Stimulated activated CD8-positive, alpha-beta memory T cell treated with anti-CD3 and anti-CD28 coated beads, Interleukin-12 subunit alpha, Interleukin-12 subunit beta, amount 100 ng/mL, for 1 hour (primary cell): ENCODE measurements around the gene ALDH7A1.
"Not testable (repeated sequence)": the region's sequence is repeated elsewhere in the genome, so short reads cannot be mapped to it uniquely, and the experiment has no call there.

Experiments
- DNase-seq: peaks from one replicate; pipeline ENCODE4 v3.0.0-alpha.2; 2020; ENCODE audit warnings: low read depth

ALDH7A1 gene

DNA sequence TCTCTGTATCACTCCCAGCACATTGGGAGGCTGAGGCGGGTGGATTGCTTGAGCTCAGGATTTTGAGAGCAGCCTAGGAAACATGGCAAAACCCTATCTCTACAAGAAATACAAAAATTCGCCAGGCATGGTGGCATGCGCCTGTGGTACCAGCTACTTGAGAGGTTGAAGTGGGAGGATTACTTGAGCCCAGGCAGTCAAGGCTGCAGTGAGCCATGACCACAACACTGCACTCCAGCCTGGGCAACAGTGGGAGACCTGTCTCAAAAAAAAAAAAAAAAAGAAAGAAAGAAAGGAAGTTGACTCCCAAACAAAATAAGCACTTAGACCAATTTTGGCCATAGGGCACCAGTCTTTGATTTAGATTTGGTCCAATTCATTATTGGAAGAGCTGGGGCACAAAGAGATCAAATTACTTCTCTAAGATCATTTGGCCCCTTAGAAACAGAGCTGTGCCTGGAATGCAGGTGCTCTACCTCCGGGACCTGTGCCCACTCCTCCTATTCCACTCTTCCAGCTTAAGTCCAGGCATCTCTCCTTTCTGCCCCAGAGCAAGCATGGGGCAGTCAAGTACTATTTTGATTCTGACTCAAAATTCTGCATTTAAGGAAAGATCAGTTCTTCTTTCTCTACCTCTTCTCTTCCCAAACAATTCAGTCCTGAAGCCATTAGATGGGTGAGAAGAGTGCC lies 59.0 kb downstream of the ALDH7A1 start:
- no peak for DNase-seq

DNA sequence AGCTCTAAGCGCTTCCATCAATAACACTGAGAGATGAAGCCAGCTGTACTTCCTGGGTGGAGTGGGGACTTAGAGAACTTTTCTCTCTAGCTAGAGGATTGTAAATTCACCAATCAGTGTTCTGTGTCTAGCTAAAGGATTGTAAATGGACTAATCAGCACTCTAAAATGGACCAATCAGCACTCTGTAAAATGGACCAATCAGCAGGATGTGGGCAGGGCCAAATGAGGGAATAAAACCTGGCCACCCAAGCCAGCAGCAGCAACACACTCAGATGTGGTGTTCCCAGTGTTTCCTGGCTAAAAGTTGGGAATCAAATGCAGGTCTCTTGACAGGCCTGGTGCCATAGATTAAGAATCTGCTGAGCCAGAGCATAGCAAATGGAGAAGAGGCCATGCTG lies 60.5 kb downstream of the ALDH7A1 start:
- DNase-seq, result no peak

DNA sequence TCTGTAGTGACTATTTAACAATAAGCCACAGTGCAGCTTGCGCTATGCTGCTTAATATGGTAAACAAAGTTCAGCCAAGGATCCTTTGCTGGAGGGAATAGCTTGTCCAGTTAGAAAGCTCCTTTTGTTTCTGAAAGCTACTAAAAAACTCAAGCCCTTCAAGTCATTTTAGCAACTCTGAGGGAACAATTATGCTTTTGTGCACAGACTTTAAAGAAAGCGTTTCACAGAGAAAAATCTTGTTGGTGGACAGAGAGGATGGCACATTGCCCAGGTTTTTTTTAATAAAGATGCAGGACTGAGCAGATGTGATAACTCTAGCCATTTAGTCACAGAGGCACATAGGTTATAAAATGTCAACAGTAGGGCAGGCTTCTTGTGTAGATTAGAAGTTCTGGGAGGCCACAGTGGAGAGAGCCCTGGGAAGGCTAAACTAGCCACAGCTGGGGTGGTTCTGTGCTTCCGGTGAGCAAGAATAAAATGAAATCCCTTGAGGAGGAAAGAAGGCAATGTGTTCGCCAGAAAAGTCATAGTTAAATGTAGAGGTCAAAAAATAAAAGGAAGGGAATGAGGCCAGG lies 63.4 kb downstream of the ALDH7A1 start:
- no peak for DNase-seq

DNA sequence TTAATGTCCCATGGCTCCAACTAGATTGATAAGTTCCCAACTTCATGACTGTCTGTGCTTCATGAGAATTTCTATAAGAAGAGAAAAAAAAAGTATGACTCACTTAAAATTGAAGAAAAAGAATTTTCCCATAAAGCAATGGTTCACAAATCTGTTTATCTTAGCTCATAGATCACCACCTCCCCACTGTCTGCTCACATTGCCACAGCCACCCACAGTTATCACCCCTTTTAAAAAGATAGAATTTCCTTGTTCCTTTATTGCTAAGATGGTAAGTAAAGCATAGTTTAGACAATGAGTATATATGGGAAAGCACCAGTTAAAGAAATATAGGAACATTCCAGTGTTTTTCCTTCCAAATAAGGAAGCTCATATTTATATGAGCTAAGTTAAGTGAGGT lies 67.1 kb downstream of the ALDH7A1 start:
- DNase-seq, result no peak

DNA sequence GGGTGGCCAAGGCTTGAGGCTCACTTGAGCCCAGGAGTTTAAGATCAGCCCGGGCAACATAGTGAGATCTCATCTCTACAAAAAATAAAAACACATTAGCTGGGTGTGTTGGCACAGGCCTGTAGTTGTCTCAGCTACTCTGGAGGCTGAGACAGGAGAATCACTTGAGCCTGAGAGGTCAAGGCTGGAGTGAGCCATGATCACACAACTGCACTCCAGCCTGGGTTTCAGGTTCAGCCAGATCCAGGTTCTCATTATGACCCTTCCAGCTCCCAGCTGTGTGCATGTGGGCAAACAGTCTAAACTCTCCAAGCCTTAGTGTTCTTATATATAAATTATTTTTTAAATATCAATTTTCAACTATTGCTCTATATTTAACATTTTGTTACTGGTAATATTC lies 67.9 kb downstream of the ALDH7A1 start:
- no peak for DNase-seq

DNA sequence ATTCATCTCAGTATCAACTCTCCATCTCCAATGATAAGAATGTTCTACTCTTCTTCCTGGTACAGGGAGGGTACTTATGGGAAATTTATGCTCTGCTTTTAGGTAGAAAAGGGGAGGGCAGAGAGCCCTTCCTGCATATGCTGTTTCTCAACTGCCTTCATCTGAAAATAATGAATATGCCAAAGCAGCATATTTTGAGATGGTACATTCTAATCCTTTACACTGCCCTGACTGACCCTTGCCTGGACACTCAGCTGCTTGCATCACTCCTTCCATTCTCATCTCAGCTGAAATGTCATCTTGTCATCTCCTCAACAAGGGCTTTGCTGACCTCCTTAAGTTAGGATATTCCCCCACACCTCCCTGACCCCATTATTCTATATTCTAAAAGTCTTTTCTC lies 68.5 kb downstream of the ALDH7A1 start:
- DNase-seq, result no peak

DNA sequence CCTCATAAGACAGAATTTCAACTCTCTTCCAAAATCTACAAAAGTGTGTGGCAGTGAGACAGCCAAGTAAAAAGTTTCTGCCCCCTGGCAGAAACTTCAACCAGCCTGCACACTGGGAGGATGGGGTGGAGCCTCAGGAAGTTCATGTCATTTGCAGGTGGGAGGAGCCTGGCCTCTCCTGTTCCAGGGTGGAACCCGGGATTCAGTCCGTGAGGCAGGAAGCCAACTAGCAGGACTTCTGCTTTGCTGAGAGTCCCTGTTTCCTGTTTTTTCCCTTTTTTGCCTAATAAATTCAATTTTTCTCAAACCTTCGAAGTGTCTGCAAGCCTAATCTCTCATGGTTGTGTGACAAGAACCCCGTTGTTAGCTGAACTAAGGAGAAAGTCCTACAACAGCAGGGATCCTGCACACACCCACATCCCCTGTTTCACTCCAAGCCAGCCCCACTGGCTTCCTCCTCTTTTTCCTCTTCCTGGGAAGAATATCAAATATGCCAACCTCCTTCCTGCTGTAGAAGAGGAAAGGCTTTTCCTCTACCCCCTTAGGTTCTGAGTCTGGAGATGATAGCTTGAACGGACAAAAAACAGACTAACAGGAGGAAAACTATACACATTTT lies 69.3 kb downstream of the ALDH7A1 start:
- DNase-seq, result no peak

DNA sequence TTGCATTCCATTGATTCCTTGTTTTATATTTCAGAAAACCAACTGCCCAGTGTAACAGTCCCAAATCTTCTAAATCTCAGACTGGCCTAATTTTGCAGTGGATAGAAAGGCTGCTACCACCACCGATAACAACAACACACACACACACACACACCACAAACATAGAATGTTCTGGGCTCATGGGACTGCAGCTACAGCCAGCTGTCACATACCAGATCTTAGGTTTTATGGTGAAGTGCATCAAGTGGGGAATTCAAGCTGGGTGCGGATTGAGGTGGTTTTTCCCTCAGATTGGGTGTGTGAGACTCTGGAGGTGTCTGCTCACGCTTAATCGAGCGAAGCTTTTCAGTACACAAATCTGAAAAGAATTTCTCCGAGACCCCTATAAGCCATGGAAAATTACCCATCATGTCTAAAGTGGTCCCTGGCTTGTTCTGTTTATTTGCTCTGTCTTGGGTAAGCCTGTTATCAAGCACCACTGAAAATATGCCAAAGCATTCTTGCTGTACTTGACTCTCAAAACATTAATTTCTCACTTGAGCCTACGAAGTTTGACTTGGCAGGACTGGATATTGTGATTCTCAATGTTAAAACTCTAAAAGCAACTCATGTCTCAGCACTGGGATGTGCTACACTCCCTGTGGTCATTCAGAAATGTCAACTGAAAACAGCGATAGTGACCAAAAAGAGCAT lies 71.1 kb downstream of the ALDH7A1 start:
- DNase-seq, result no peak

DNA sequence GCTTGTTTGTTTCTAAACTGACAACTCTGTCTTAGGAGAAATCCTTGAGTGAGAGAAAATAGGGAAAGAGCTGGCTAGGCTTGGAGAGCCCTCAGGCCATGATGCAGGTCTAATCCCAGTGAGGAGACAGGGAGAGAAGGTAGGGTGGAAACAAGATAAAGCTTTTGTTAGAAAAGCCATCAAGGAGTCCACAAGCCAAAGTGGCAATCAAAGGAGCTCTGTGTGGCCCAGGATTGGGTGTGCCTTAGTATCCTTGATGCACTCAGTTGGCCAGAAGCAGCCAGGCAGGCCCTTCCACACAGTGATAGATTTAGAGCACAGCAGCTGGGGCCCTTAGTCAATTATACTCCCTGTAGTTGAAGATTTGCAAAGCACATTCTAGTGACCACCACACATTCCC lies 73.9 kb downstream of the ALDH7A1 start:
- DNase-seq, result no peak

DNA sequence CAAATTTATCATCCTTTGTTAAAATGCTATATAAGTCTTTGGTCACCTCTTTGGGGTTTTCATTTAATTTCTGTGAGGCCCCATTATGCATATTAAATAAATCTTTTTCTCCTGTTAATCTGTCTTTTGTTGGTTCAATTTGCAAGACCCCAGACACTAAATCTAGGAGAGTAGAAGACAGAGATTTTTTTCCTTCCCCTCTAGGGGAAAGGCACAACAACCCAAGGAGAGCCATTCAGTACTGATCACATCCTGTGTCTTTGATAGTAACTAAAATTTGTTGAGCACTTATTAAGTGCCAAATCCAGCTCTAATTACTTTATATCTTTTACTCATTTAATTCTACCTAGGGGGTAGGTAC lies 74.4 kb downstream of the ALDH7A1 start:
- DNase-seq, result no peak

DNA sequence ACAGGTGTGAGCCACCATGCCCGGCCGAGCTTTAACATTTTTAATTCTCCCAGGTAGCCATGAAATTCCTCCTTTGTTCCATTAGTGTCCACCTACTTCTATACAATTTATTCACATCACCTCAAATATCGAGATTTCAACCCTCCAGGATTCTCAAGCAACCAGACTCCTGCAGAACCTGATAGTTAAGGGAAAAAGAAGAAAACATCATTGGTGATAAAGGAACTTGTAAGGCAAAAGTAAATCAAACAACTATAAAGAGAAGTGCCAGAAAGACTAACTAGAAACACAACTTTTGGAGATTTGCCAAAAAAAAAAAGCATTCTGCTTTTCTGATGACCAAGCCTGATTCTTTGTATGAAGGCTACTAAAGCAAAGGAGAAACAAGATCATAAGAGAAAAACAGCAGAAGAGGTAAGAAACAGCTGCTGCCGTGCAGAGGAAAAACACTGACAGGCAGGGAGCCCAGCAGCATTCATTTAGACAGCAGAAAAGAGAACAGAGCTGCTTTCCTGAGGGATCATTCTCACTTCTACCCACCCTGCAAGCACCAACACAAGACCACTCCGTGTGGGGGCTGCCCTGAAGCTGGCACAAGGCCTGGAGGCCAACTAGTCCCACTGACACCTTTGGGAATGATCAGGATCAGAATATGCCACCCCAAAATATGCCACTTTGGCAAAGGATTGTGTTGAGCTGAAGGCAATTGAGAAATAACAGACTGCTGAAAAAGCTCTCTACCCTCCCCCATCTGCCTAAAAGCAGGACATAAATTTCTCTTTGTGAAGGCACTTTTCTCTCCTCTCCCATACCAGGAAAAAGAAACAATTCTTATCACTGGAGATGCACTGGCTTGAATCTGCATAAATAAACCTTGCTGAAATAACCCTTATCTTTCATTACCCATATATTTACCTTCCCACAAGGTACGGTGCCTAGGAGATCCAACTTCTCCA lies 75.1 kb downstream of the ALDH7A1 start:
- no peak for DNase-seq

DNA sequence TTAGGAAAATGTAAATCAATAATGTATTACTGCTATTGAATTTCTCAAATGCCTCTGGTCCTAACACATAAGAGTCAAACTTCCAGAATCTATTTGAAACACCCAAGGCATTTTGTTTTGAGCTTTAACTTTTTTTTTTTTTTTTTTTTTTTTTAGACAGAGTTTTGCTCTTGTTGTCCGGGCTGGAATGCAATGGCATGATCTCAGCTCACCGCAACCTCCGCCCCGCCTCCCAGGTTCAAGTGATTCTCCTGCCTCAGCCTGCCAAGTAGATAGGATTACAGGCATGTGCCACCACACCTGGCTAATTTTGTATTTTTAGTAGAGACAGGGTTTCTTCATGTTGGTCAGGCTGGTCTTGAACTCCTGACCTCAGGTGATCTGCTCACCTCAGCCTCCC lies 75.8 kb downstream of the ALDH7A1 start:
- not testable (repeated sequence) for DNase-seq

DNA sequence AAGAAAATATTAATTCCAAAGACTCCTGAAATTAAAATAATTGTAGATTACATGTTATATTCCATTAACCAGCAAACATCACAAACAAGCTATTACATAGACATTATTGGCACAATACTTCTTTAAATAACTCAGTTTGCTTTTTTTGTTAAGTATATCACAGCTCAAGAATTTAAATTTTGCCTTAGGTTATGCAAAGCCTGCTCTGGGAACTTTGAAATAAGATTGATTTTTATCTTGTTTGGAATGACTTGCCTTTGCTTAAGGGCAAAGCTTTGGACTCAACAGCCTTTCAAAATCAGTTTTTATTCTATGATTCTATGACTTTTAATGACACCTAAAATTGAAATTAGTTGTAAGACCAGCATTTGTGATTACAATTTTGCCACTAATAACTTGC lies 78.2 kb downstream of the ALDH7A1 start:
- no peak for DNase-seq

DNA sequence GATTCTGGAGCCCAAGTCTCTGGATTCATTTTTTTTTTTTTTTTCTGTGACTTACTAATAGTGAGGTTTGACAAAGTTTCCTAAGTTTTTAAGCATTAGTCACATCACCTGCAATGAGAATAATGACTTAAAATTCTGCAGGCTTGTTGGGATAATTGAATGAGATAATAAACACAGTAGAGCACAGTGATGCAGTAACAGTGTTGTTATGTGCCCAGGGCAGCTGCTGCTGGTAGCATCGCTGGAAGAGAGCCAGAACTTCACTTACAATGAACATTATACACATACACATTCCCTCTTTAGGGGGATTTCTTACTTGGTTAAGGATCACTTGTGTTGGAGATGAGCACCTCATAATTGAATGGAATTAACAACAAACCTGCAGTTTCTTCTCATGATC lies 78.9 kb downstream of the ALDH7A1 start:
- DNase-seq, result no peak

DNA sequence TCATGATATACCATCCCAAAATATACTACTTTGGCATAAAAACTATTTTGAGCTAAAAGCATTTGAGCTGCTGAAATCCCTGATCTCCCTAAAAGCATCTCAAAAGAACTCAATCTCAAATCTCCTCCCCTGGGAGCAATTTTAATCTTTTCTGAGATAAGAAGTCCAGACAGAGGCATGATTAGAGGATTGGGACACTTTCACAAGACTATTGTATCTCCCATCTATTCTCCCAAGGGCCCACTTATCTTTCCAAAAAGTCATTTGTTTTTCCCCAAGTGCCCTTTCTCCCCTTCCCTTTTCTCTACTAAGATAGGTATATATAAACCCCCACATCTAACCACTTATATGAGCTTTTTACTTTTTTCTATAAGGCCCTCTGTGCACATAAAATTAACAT lies 79.7 kb downstream of the ALDH7A1 start:
- DNase-seq, result no peak

DNA sequence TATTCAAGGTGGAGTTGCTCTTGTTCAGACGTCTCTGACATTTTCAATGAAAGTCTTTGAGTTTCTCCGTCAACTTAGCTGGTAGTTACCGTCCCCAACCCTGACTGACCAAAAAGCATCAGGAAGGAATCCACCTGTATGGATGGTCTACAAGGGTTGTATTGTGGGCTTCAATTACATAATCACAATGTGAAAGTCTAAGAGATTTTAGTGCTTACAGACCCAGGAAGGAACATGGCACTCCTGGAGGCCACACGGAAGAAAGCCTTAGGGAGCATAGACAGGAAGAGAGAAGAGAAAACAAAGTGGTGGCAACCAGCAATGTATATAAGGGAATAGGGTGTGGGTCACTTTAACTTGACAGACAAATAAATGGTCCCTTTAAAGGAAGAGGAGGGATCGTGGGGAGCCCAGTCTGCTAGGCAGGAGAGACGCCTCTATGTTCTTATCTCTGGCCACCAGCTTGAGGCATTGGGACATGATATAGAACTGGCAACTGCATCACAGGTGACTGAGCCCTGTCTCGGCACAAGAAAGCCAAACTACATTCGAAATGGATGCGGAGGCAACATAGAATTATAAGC lies 80.4 kb downstream of the ALDH7A1 start:
- DNase-seq, result no peak

DNA sequence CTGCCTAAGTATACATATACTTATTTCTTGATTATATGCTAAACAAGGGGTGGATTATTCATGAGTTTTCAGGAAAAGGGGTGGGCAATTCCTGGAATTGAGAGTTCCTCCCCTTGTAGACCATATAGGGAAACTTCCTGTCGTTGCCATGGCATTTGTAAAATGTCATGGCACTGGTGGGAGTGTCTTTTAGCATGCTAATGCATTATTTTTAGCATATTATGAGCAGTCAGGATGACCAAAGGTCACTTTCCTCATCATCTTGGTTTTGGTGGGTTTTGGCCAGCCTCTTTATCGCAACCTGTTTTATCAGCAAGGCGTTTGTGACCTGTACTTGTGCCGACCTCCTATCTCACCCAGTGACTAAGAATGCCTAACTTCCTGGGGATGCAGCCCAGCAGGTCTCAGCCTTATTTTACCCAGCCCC lies 80.9 kb downstream of the ALDH7A1 start:
- DNase-seq, result no peak

DNA sequence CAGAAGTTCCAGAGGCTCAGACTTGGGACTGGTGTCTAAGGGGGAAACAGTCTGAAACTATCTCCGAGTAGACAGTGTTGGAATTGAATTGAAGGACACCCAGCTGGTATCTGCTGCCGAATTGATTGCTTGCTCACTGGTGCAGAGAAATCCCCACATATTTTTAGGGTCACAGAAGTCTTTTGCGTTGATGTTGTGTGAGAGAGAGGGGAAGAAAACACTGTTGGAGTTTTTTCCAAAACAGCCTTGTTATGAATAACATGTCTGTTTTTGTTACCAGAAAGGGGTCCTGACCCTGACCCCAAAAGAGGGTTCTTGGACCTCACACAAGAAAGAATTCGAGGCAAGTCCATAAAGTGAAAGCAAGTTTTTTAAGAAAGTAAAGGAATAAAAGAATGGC lies 81.3 kb downstream of the ALDH7A1 start:
- no peak for DNase-seq

DNA sequence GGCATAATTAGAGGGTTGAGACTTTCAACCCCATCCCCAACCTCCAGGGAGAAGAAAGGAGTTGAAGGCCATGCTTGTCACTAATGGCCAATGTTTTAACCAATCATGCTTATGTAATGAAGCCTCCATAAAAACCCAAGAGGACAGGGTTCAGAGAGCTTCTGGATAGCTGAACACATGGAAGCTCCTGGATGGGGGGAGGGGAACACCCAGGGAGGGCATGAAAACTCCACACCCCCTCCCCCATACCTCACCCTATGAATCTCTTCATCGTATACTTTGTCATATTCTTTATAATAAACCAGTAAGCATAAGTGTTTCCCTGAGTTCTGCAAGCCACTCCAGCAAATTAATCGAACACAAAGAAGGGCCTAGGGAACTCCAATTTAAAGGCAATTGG lies 81.7 kb downstream of the ALDH7A1 start:
- no peak for DNase-seq

DNA sequence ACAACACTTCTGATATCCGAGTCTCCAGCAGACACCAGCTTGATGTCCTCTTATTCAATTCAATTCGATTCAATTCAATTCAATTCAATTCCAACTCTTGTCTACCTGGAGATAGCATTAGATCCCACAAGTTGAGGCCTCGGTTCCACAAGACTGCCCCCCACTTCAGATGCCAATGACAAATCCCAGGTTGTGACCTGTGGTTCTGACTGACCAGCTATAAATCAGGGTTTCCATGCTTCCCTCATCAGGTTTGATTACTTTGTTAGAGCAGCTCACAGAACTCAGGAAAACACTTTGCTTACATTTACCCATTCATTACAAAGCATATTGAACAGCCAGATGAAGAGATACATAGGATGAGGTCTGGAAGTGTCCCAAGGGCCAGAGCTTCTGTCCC lies 82.6 kb downstream of the ALDH7A1 start:
- no peak for DNase-seq

DNA sequence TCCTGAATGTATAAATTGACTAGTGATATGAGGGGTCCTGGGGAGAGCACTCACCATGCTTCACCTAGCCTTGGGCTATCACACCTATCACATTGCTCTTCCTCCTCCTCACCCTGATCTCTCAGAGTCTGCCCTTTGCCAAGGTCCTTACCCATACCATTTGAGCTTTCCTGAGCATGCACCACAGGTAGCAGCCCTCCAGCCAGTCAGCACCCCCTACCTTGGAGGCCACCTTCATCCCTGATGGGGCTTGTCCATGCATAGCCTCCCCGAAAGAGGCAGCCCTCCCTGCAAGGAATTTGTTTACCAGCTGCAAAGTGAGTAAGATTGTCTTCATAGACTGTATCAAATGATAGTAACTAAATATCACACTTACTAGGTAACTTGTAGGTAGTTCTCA lies 83.1 kb downstream of the ALDH7A1 start:
- no peak for DNase-seq

DNA sequence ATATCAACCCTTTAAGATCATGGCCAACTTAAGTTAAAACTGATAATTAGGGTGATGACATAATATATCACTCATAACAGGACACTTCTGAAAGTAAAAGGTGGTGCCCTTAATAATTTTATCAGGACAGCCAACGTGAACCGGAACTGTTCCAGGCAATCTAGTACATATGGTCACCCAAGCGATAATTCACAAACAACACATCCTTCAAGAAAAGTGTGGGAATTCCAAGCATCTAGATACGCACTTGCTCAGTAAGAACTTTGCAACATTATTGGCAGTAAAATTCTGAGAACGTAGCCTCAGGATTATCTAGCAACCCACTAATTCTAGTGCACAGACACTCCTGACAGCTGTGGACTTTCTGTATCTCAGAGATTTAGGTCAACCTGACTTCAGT lies 85.7 kb downstream of the ALDH7A1 start:
- no peak for DNase-seq
